SK-N-SH treated with all-trans-retinoic acid at 6 μM for 48 hours (cell line): ENCODE data around the gene SGIP1.

ENCODE experiments used
- ARNTL ChIP-seq: fragments of 450-650 bp; formaldehyde crosslinking; IDR thresholded peaks from 2 replicates; pipeline ENCODE4 v1.5.0; 2020; ENCODE audit warnings: low read depth, mild to moderate bottlenecking, moderate library complexity, borderline replicate concordance
- CSDC2 ChIP-seq: fragments of 250-450 bp; sonication (Bioruptor Pico); IDR thresholded peaks from 2 replicates; pipeline ENCODE4 v1.5.0; 2020; ENCODE audit warnings: mild to moderate bottlenecking, moderate library complexity
- PATZ1 ChIP-seq: fragments of 250-450 bp; sonication (Bioruptor Pico); IDR thresholded peaks from 2 replicates; pipeline ENCODE4 v1.8.0; 2020; ENCODE audit warnings: mild to moderate bottlenecking, moderate library complexity, borderline replicate concordance
- POU6F1 ChIP-seq: fragments of 250-450 bp; sonication (Bioruptor Pico); IDR thresholded peaks from 2 replicates; pipeline ENCODE4 v1.8.0; 2021; ENCODE audit warnings: low read depth, mild to moderate bottlenecking, moderate library complexity, borderline replicate concordance
- TSHZ2 ChIP-seq: fragments of 250-450 bp; sonication (Bioruptor Pico); IDR thresholded peaks from 2 replicates; pipeline ENCODE4 v1.5.0; 2020; ENCODE audit warnings: mild to moderate bottlenecking, moderate library complexity
- ZC3H10 ChIP-seq: fragments of 250-450 bp; sonication (Bioruptor Pico); IDR thresholded peaks from 2 replicates; pipeline ENCODE4 v1.5.1; 2021; ENCODE audit warnings: mild to moderate bottlenecking, moderate library complexity
- ZFP3 ChIP-seq: fragments of 250-450 bp; sonication (Bioruptor Pico); IDR thresholded peaks from 2 replicates; pipeline ENCODE4 v1.5.0; 2020; ENCODE audit warnings: mild to moderate bottlenecking, moderate library complexity
- ZNF565 ChIP-seq: fragments of 450-650 bp; formaldehyde crosslinking; conservative IDR thresholded peaks from 2 replicates; pipeline ENCODE4 v1.5.0; 2020; ENCODE audit warnings: low read depth, mild to moderate bottlenecking, moderate library complexity

- no peak for TF ChIP-seq POU6F1
- no peak for TF ChIP-seq CSDC2 (CRISPR knock-in tag)
- TF ChIP-seq ARNTL (CRISPR knock-in tag), result no peak
- TF ChIP-seq PATZ1 (CRISPR knock-in tag), result no peak
- TF ChIP-seq ZC3H10 (CRISPR knock-in tag), result no peak
- no peak for TF ChIP-seq ZFP3
- no peak for TF ChIP-seq TSHZ2 (CRISPR knock-in tag)
- TF ChIP-seq ZNF565 (CRISPR knock-in tag), result no peak
These were observed 161.2 kb downstream of the SGIP1 start for GRCh38 chr1:66695116-66695515.
